H1 (cell line): ENCODE results near the gene GABRA4. TPM values are rescaled to one million over a fixed set of nuclear protein-coding genes. Genes with fewer than 3 reads are reported as not detected.

Experiments used
- CTCF ChIA-PET: fragments of 300-600 bp; sonication (Branson Sonifier 250); formaldehyde crosslinking; loops from one replicate; lab custom pipeline; 2021; ENCODE audit not compliant: partially characterized antibody; lab: Charles Lee
- POLR2A ChIA-PET: fragments of 300-600 bp; sonication (Branson Sonifier 250); formaldehyde crosslinking; loops from one replicate; lab custom pipeline; 2021; ENCODE audit warnings: inconsistent platforms; ENCODE audit not compliant: partially characterized antibody; lab: Charles Lee
- DNase-seq, 2 experiments: peaks; one replicate each; pipeline versions ENCODE4 v3.0.0 to v3.0.0-alpha.2; 2010 to 2022; ENCODE audit warnings: low spot score in 2 of 2, low read depth in 1 of 2, mixed read lengths in 1 of 2
- FAIRE-seq: peaks from 2 replicates; lab custom pipeline; 2011; peaks lifted over from hg19 to GRCh38; lab: Jason Lieb, UNC
- H2AFZ ChIP-seq: 2 replicates; pipeline ENCODE4 v1.8.1; 2012; ENCODE audit warnings: low read length, inconsistent platforms
- H2AK5ac ChIP-seq: 2 replicates; pipeline ENCODE4 v1.6.1; 2013; ENCODE audit warnings: low read depth, low read length
- H2BK120ac ChIP-seq: replicated peaks from 2 replicates; pipeline ENCODE3; 2013; ENCODE audit warnings: low read depth, low read length, inconsistent platforms
- H2BK12ac ChIP-seq: 2 replicates; pipeline ENCODE4 v1.6.1; 2013; ENCODE audit warnings: low read depth, low read length
- H2BK15ac ChIP-seq: 2 replicates; pipeline ENCODE4 v1.6.1; 2013; ENCODE audit warnings: low read length
- H2BK20ac ChIP-seq: 2 replicates; pipeline ENCODE4 v1.6.1; 2013; ENCODE audit warnings: low read length
- H2BK5ac ChIP-seq: 2 replicates; pipeline ENCODE4 v1.6.1; 2013; ENCODE audit warnings: low read depth, low read length
- H3K14ac ChIP-seq: 2 replicates; pipeline ENCODE4 v1.6.1; 2013; ENCODE audit warnings: inconsistent platforms; ENCODE audit not compliant: insufficient read length
- H3K18ac ChIP-seq: 2 replicates; pipeline ENCODE4 v1.6.1; 2013; ENCODE audit warnings: low read length; ENCODE audit errors: extremely low read depth
- H3K23ac ChIP-seq: 2 replicates; pipeline ENCODE4 v1.6.1; 2013; ENCODE audit warnings: inconsistent platforms; ENCODE audit not compliant: insufficient read length
- H3K23me2 ChIP-seq: 2 replicates; pipeline ENCODE4 v1.6.1; 2013; ENCODE audit warnings: low read depth, low read length
- H3K27ac ChIP-seq: 2 replicates; pipeline ENCODE4 v1.6.1; 2011; ENCODE audit warnings: low read depth, low read length, inconsistent platforms
- H3K27me3 ChIP-seq, 4 experiments: replicated peaks in 1 of 4; 1 replicate in 1 of 4; 2 replicates in 3 of 4; pipeline versions ENCODE4 v1.6.1 to v1.8.1; 2011 to 2013; ENCODE audit warnings: low read length in 3 of 4, mild to moderate bottlenecking in 3 of 4, inconsistent platforms in 2 of 4, mixed read lengths in 2 of 4, moderate library complexity in 1 of 4; ENCODE audit not compliant: control insufficient read depth in 3 of 4, insufficient read depth in 3 of 4; ENCODE audit errors: extremely low read depth in 1 of 4
- H3K36me3 ChIP-seq, 4 experiments: 2 replicates each; pipeline versions ENCODE4 v1.6.1 to v1.8.1; 2011 to 2013; ENCODE audit warnings: mild to moderate bottlenecking in 4 of 4, low read length in 3 of 4, moderate library complexity in 2 of 4, control low read depth in 1 of 4, inconsistent platforms in 1 of 4; ENCODE audit not compliant: insufficient read depth in 4 of 4, control insufficient read depth in 2 of 4
- H3K4ac ChIP-seq: replicated peaks from 2 replicates; pipeline ENCODE3; 2013; ENCODE audit warnings: low read length, low read depth, mixed read lengths, inconsistent platforms; ENCODE audit not compliant: insufficient read length
- H3K4me1 ChIP-seq, 4 experiments: replicated peaks in 1 of 4; 1 replicate in 1 of 4; 2 replicates in 3 of 4; pipeline versions ENCODE4 v1.6.1 to v1.8.1; 2011 to 2013; ENCODE audit warnings: low read length in 3 of 4, inconsistent platforms in 2 of 4, mixed read lengths in 1 of 4; ENCODE audit not compliant: insufficient read depth in 4 of 4, control insufficient read depth in 3 of 4
- H3K4me2 ChIP-seq, 2 experiments: 2 replicates each; pipeline versions ENCODE4 v1.6.1 to v1.8.1; 2011 to 2013; ENCODE audit warnings: low read depth in 2 of 2, low read length in 2 of 2, control low read depth in 1 of 2, inconsistent platforms in 1 of 2, mild to moderate bottlenecking in 1 of 2; ENCODE audit not compliant: insufficient read depth in 1 of 2
- H3K4me3 ChIP-seq, 4 experiments: fragments of 200-600, 300-600 bp in 1 of 4; sonication (generic), shearing (Covaris generic), sonication (Bioruptor Twin) in 1 of 4; 2 replicates each; pipeline versions ENCODE4 v1.5.1 to v1.8.1; 2011 to 2016; ENCODE audit warnings: low read length in 4 of 4, low read depth in 3 of 4, control low read depth in 2 of 4, inconsistent platforms in 2 of 4, mild to moderate bottlenecking in 2 of 4, mixed read lengths in 1 of 4, moderate library complexity in 1 of 4; ENCODE audit not compliant: insufficient read depth in 2 of 4; ENCODE audit errors: extremely low read depth in 1 of 4
- H3K56ac ChIP-seq: replicated peaks from 2 replicates; pipeline ENCODE3; 2013; ENCODE audit warnings: low read depth, mild to moderate bottlenecking, mixed read lengths, low read length, inconsistent platforms; ENCODE audit not compliant: insufficient read length
- H3K79me1 ChIP-seq: 2 replicates; pipeline ENCODE4 v1.6.1; 2013; ENCODE audit warnings: low read depth, low read length, control low read depth
- H3K79me2 ChIP-seq, 2 experiments: 2 replicates each; pipeline versions ENCODE4 v1.6.1 to v1.8.1; 2012 to 2013; ENCODE audit warnings: low read length in 2 of 2, mild to moderate bottlenecking in 2 of 2, inconsistent platforms in 1 of 2; ENCODE audit not compliant: insufficient read depth in 2 of 2, control insufficient read depth in 1 of 2
- H3K9ac ChIP-seq, 4 experiments: replicated peaks in 1 of 4; 1 replicate in 1 of 4; 2 replicates in 3 of 4; pipeline versions ENCODE4 v1.6.1 to v1.8.1; 2011 to 2013; ENCODE audit warnings: low read depth in 3 of 4, low read length in 3 of 4, control low read depth in 2 of 4, mild to moderate bottlenecking in 2 of 4, moderate library complexity in 2 of 4, inconsistent platforms in 1 of 4; ENCODE audit errors: extremely low read depth in 1 of 4
- H3K9me3 ChIP-seq, 2 experiments: 2 replicates each; pipeline versions ENCODE4 v1.6.1 to v1.8.1; 2012 to 2013; ENCODE audit warnings: mild to moderate bottlenecking in 2 of 2, moderate library complexity in 2 of 2, control low read depth in 1 of 2, inconsistent platforms in 1 of 2, low read depth in 1 of 2, low read length in 1 of 2, mixed read lengths in 1 of 2; ENCODE audit not compliant: insufficient read depth in 2 of 2
- H4K20me1 ChIP-seq, 2 experiments: replicated peaks in 1 of 2; 2 replicates each; pipeline versions ENCODE3 to v1.8.1; 2011 to 2013; ENCODE audit warnings: inconsistent platforms in 2 of 2, low read length in 2 of 2, mild to moderate bottlenecking in 1 of 2; ENCODE audit not compliant: insufficient read depth in 2 of 2, control insufficient read depth in 1 of 2
- H4K5ac ChIP-seq: 2 replicates; pipeline ENCODE4 v1.6.1; 2013; ENCODE audit warnings: low read length, low read depth, mixed read lengths, inconsistent platforms; ENCODE audit not compliant: insufficient read length
- H4K8ac ChIP-seq: 2 replicates; pipeline ENCODE4 v1.8.0; 2013; ENCODE audit warnings: mild to moderate bottlenecking, moderate library complexity, low read length, inconsistent platforms; ENCODE audit not compliant: insufficient read depth; ENCODE audit errors: extremely low read depth
- H4K91ac ChIP-seq: replicated peaks from 2 replicates; pipeline ENCODE3; 2013; ENCODE audit warnings: low read length, mixed read lengths, inconsistent platforms; ENCODE audit not compliant: insufficient read length
- ATF3 ChIP-seq: IDR thresholded peaks from 2 replicates; pipeline ENCODE4 v1.6.1; 2011; ENCODE audit warnings: low read depth, mild to moderate bottlenecking, low read length; ENCODE audit not compliant: insufficient read depth
- BCL11A ChIP-seq, 2 experiments: IDR thresholded peaks; one replicate each; pipeline ENCODE4 v1.6.1; 2011; ENCODE audit warnings: low read depth in 2 of 2, low read length in 2 of 2, mild to moderate bottlenecking in 2 of 2
- BRCA1 ChIP-seq: IDR thresholded peaks from 2 replicates; pipeline ENCODE4 v1.6.1; 2012; ENCODE audit warnings: low read depth, low read length, improper control_type of control experiment
- CHD2 ChIP-seq: IDR thresholded peaks from 2 replicates; pipeline ENCODE4 v1.6.1; 2012; ENCODE audit warnings: low read length, improper control_type of control experiment
- CREB1 ChIP-seq: IDR thresholded peaks from 2 replicates; pipeline ENCODE4 v1.6.1; 2012; ENCODE audit warnings: inconsistent platforms
- JUN ChIP-seq: IDR thresholded peaks from 2 replicates; pipeline ENCODE4 v1.6.1; 2011; ENCODE audit warnings: low read depth, mild to moderate bottlenecking, improper control_type of control experiment, low read length
- KDM5A ChIP-seq: fragments of 200-600 bp; IDR thresholded peaks from 2 replicates; pipeline ENCODE4 v1.7.1; 2012; ENCODE audit warnings: mild to moderate bottlenecking, low read length, inconsistent platforms, mixed read lengths
- NRF1 ChIP-seq: IDR thresholded peaks from 2 replicates; pipeline ENCODE4 v1.6.1; 2011; ENCODE audit warnings: mild to moderate bottlenecking, low read depth, low read length, improper control_type of control experiment
- POLR2AphosphoS5 ChIP-seq: IDR thresholded peaks from 2 replicates; pipeline ENCODE4 v1.6.1; 2011; ENCODE audit warnings: low read depth, low read length
- RFX5 ChIP-seq: IDR thresholded peaks from 2 replicates; pipeline ENCODE4 v1.6.1; 2011; ENCODE audit warnings: low read depth, low read length, improper control_type of control experiment, borderline replicate concordance
- SIX5 ChIP-seq: IDR thresholded peaks from 2 replicates; pipeline ENCODE4 v1.6.1; 2011; ENCODE audit warnings: mild to moderate bottlenecking, low read depth, low read length
- SP1 ChIP-seq: IDR thresholded peaks from 2 replicates; pipeline ENCODE4 v1.6.1; 2011; ENCODE audit warnings: low read depth, low read length
- SP2 ChIP-seq: IDR thresholded peaks from 2 replicates; pipeline ENCODE4 v1.6.1; 2012; ENCODE audit warnings: mild to moderate bottlenecking, low read length, inconsistent platforms
- TAF7 ChIP-seq: optimal IDR thresholded peaks from 2 replicates; pipeline ENCODE3; 2011; ENCODE audit warnings: low read depth, mild to moderate bottlenecking, inconsistent platforms, low read length, moderate library complexity, borderline replicate concordance
- WGBS, 2 experiments: shearing (Covaris generic) in 1 of 2; methylation state at CpG; one replicate each; pipeline versions ENCODE4 v1.1.6 to v1.1.7; 2013 to 2015; ENCODE audit warnings: low lambda C conversion rate in 2 of 2, mixed read lengths in 2 of 2, inconsistent platforms in 1 of 2, low coverage in 1 of 2, missing lambda C conversion rate in 1 of 2; ENCODE audit not compliant: insufficient replicate concordance in 2 of 2, insufficient coverage in 1 of 2, insufficient read length in 1 of 2; ENCODE audit errors: extremely low coverage in 1 of 2, missing lambda C conversion rate in 1 of 2; 5-methylcytosine and 5-hydroxymethylcytosine counted together
- polyA plus RNA-seq, 7 experiments: library from polyadenylated mRNA; depleted of rRNA in 3 of 7; stranded (reverse) in 5 of 7; unstranded in 2 of 7; fragments of >200 nt in 5 of 7; fragments of 200-250 nt in 2 of 7; gene quantifications; 1 replicate in 5 of 7; 2 replicates in 1 of 7; 4 replicates in 1 of 7; pipeline versions ENCODE4 v1.2.1 to v1.2.3, GENCODE V29; 2011 to 2013; ENCODE audit warnings: missing spikeins in 2 of 7, mixed read lengths in 2 of 7
- total RNA-seq: library from RNA; stranded (reverse); fragmentation: NEBNext Ultra II Directional; extraction: Animal tissue kit (Norgen Biotek cat#: 25700); gene quantifications from 2 replicates; pipeline ENCODE4 v1.2.1, GENCODE V29; 2021
- TF ChIP-seq, protein P1 (sequence below): IDR thresholded peaks from 2 replicates; pipeline ENCODE4 v1.6.1; 2012; ENCODE audit warnings: inconsistent platforms

GABRA4 gene
- total and polyA plus RNA-seq, 2 of the 8 experiments (the other 6 are each of a cell fraction or from before 2014, with no cell fraction given): 0.09 to 0.37 TPM

GRCh38 chr4:46944345-46944744 lies 49.0 kb downstream of the GABRA4 start:
- ChIA-PET CTCF (no interaction called here), POLR2A (no interaction called here)
- Histone ChIP-seq H3K79me1 (no peaks in the 10 kb centered on the region), H2BK120ac (no peak overlapping the region), H3K27me3 (no peaks in the 10 kb centered on the region), H3K4me3 (no peak overlapping the region), H2BK20ac (no peak overlapping the region), H3K18ac (no peak overlapping the region), H2BK12ac (no peak overlapping the region), H3K14ac (no peak overlapping the region), H3K23ac (no peak overlapping the region), H2AK5ac (no peak overlapping the region), H4K20me1 (no peaks in the 10 kb centered on the region), H2BK15ac (no peak overlapping the region), H3K4me1 (no peaks in the 10 kb centered on the region), H4K91ac (no peak overlapping the region), H2AFZ (no peak overlapping the region), H4K8ac (no peak overlapping the region), H3K4me2 (no peak overlapping the region), H3K36me3 (no peaks in the 10 kb centered on the region), H4K5ac (no peak overlapping the region), H3K9me3 (no peaks in the 10 kb centered on the region), H3K9ac (no peak overlapping the region), H3K27ac (no peak overlapping the region), H3K56ac (no peak overlapping the region), H3K23me2 (no peaks in the 10 kb centered on the region), H2BK5ac (no peak overlapping the region), H3K4ac (no peak overlapping the region), H3K79me2 (no peaks in the 10 kb centered on the region)
- WGBS, 2 experiments: 86% methylated on average over 1 of the region's 1 CpG; no CpG with 5 or more reads in 1 of the 2 experiments
- no peak for FAIRE-seq
- no peak for DNase-seq
- TF ChIP-seq CREB1 (no peak), BCL11A (IDR thresholded peaks at IDR 0.05; ENCODE audit: low read depth in 2 of 2, low read length in 2 of 2) (no peak), ATF3 (no peak), SP2 (no peak), BRCA1 (no peak), NRF1 (no peak), SIX5 (no peak), TAF7 (no peak), POLR2AphosphoS5 (no peak), RFX5 (no peak), KDM5A (no peak), JUN (no peak), CHD2 (no peak), SP1 (no peak)
- TF ChIP-seq, protein P1, sequence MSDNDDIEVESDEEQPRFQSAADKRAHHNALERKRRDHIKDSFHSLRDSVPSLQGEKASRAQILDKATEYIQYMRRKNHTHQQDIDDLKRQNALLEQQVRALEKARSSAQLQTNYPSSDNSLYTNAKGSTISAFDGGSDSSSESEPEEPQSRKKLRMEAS: no peak
